Left ventricle myocardium inferior (tissue), 1 donor: ENCODE data around the gene SCYGR4. TPM values are rescaled to one million over a fixed set of nuclear protein-coding genes. Genes with fewer than 3 reads are reported as not detected.

ENCODE experiments used
- DNase-seq: peaks from one replicate; pipeline ENCODE4 v3.0.0-alpha.2; 2020
- H3K27ac ChIP-seq: fragments of 200-600 bp; replicated peaks from 2 replicates; pipeline ENCODE4 v1.8.0; 2021
- H3K27me3 ChIP-seq: fragments of 200-600 bp; 2 replicates; pipeline ENCODE4 v1.8.0; 2021; ENCODE audit warnings: low read depth
- H3K36me3 ChIP-seq: fragments of 200-600 bp; 2 replicates; pipeline ENCODE4 v1.8.0; 2021
- H3K4me1 ChIP-seq: fragments of 200-600 bp; 2 replicates; pipeline ENCODE4 v1.8.0; 2021
- H3K4me3 ChIP-seq: fragments of 200-600 bp; 2 replicates; pipeline ENCODE4 v1.8.0; 2021; ENCODE audit warnings: mild to moderate bottlenecking, moderate library complexity
- H3K9me3 ChIP-seq: fragments of 200-600 bp; replicated peaks from 2 replicates; pipeline ENCODE4 v1.8.0; 2021
- intact Hi-C: fragments of 100-400 bp; cut with micrococcal nuclease; formaldehyde crosslinking; loops from one replicate; pipeline ENCODE4 v1.11.0; 2022
- total RNA-seq: library from RNA; stranded (reverse); fragmentation: NEBNext Ultra II Directional; extraction: Animal tissue kit (Norgen Biotek cat#: 25700); gene quantifications from one replicate; pipeline ENCODE4 v1.2.1, GENCODE V29; 2021
- TF ChIP-seq, protein P1 (sequence below): fragments of 200-600 bp; IDR thresholded peaks from 2 replicates; pipeline ENCODE4 v1.8.0; 2021; ENCODE audit warnings: antibody characterized with exemption, mild to moderate bottlenecking, borderline replicate concordance
- donor health status: DM: no; HTN: yes; CAD: no; lungs with severe emphysema.

SCYGR4 gene
- total RNA-seq, 1 donor from 2014 or later = not detected

DNA sequence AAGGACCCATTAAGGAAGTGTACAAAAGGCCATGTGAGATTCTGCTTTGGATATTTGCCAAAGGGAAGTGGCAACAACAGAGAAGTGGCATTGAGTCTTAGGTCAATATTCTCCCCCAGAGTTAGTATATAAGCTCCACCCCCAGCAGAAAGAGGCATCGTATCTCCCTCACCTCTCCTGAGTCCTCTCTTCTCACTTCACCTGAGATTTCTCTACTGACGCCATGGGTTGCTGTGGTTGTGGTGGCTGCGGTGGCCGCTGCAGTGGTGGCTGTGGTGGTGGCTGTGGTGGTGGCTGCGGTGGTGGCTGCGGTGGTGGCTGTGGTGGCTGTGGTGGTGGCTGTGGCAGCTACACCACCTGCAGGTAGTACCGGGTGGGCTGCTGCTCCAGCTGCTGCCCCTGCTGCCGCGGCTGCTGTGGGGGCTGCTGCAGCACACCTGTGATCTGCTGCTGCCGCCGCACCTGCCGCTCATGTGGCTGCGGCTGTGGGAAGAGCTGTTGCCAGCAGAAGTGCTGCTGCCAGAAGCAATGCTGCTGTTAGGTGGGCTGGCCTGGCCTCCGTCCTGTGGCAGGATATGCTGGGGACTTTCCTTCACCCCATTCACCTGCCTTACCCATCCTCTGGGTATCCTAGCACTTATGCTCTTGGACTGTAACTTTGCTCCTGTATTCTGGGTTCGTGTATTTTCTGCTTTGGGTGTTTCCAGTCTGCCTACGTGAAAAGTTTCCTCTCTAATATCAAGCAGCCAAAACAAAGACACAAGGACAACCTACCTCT is 8.5 kb upstream of the SCYGR4 start:
- no peak for DNase-seq
- TF ChIP-seq, protein P1, sequence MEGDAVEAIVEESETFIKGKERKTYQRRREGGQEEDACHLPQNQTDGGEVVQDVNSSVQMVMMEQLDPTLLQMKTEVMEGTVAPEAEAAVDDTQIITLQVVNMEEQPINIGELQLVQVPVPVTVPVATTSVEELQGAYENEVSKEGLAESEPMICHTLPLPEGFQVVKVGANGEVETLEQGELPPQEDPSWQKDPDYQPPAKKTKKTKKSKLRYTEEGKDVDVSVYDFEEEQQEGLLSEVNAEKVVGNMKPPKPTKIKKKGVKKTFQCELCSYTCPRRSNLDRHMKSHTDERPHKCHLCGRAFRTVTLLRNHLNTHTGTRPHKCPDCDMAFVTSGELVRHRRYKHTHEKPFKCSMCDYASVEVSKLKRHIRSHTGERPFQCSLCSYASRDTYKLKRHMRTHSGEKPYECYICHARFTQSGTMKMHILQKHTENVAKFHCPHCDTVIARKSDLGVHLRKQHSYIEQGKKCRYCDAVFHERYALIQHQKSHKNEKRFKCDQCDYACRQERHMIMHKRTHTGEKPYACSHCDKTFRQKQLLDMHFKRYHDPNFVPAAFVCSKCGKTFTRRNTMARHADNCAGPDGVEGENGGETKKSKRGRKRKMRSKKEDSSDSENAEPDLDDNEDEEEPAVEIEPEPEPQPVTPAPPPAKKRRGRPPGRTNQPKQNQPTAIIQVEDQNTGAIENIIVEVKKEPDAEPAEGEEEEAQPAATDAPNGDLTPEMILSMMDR = no peak
- no peak overlapping the region for H3K27ac ChIP-seq
- H3K4me3 ChIP-seq = no peak overlapping the region
- H3K4me1 ChIP-seq = peaks cover 5% of the 10 kb centered on the region
- H3K27me3 ChIP-seq = no peaks in the 10 kb centered on the region
- intact Hi-C loops = no loop called here
- no peaks in the 10 kb centered on the region for H3K9me3 ChIP-seq
- no peaks in the 10 kb centered on the region for H3K36me3 ChIP-seq

DNA sequence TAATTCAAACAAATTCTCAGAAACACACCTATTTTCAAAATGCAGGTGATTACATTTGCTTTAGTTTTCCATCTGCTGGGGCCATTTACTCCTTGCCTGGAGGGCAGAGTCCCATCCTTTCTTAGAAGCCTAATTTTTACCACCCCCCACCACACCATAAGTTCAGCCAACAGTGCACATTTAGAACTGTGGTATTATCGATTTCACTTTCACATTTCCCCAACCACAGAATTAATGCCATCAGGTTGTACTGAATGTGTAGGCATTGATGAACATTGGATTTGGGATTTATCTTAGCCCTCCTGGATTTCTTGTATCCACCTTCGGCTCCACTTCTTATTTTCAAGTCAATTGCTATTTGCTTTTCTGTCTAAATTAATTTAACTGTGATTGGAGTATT is 7.2 kb upstream of the SCYGR4 start:
- Histone ChIP-seq H3K27ac (no peak overlapping the region), H3K4me1 (peaks cover 5% of the 10 kb centered on the region), H3K27me3 (peaks cover 4% of the 10 kb centered on the region), H3K9me3 (no peaks in the 10 kb centered on the region), H3K4me3 (no peak overlapping the region), H3K36me3 (no peaks in the 10 kb centered on the region)
- DNase-seq = no peak
- intact Hi-C loops = no loop called here
- TF ChIP-seq, protein P1 = no peak

DNA sequence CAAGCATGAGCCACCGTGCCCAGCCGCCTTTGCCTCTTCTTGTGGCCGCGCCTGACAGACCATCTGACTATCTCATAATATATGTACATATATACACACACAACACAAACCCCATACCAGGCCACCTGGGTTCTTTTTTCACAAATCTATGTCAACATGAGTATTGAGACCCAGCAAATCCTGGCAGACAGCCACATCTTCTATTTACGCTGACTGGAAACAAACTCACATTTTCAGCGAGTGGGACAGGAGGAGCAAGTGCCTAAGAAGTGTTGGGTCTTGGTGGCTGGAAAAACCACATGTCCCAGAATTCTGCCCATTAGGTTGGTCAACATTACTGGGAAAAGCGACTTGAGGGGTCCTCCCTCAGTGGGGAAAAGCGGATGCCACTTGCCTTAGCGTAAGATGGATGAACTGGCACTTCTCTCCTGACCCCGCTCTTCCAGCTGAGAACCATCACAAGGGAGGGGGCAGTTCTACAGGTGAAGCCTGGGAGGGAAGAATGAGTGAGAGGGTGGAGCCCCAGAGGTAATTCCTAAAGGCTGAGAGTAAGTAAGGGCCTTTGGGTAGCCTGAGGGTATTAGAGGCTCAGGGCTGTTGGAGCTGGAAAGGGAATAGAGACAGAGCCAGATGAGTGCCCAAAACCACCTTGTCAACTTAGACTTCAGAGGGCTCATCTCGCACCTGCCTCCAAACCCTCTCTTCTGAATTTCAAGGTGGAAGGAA is 4.6 kb upstream of the SCYGR4 start:
- intact Hi-C loops = no loop called here

DNA sequence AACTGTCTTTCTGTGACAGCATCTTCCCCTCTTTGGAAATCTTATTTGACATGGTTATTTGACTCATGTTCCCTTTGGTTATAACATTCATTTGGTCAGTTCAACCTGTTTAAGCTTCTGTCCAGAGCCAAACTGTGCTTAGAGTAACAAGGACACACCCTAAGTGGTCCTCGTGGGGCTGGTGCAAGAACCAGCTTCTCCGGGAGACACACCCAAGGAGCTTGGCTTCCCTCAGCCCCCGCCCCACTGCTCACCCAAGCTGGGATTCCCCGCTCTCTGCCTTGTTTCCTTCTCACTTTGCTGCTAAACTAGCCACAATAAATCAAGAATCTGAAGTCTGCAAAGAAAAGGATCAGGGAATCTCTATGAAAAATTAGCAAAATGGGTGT is 4.0 kb upstream of the SCYGR4 start:
- Histone ChIP-seq H3K9me3 (no peaks in the 10 kb centered on the region), H3K36me3 (no peaks in the 10 kb centered on the region), H3K27me3 (peaks cover 29% of the 10 kb centered on the region), H3K4me1 (no peaks in the 10 kb centered on the region), H3K27ac (no peak overlapping the region), H3K4me3 (no peak overlapping the region)
- TF ChIP-seq, protein P1 = no peak
- intact Hi-C loops = no loop called here
- no peak for DNase-seq

More for the DNA sequence above, 4.6 kb upstream of the SCYGR4 start:
- Histone ChIP-seq H3K36me3 (no peaks in the 10 kb centered on the region), H3K9me3 (no peaks in the 10 kb centered on the region), H3K4me3 (no peak overlapping the region), H3K4me1 (no peaks in the 10 kb centered on the region), H3K27me3 (peaks cover 25% of the 10 kb centered on the region), H3K27ac (no peak overlapping the region)
- TF ChIP-seq, protein P1 = no peak
- DNase-seq = no peak

DNA sequence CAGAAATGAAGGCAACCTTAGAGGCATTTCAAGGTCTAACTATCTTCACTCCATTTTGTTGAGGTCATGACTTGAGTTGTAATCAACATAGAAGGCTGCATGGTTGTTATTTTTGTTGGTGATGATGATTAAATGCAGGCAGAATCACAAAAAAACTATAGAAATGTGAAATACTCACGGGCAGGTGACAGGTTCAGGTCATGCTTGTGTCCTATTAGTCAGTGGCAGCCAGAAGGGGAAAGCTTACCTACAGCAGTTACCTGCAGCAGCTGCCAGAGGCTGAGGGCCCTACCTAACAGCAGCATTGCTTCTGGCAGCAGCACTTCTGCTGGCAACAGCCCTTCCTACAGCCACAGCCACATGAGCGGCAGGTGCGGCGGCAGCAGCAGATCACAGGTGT is 3.1 kb upstream of the SCYGR4 start:
- H3K9me3 ChIP-seq = no peaks in the 10 kb centered on the region
- intact Hi-C loops = no loop called here
- peaks cover 29% of the 10 kb centered on the region for H3K27me3 ChIP-seq
- no peaks in the 10 kb centered on the region for H3K36me3 ChIP-seq
- no peak overlapping the region for H3K4me3 ChIP-seq
- TF ChIP-seq, protein P1 = no peak
- H3K27ac ChIP-seq = no peak overlapping the region
- DNase-seq = no peak
- H3K4me1 ChIP-seq = no peaks in the 10 kb centered on the region
